ENCODE measurements around the gene APEX2. TPM values are rescaled to one million over a fixed set of nuclear protein-coding genes. Genes with fewer than 3 reads are reported as not detected.
"Not testable (repeated sequence)": the region's sequence is repeated elsewhere in the genome, so short reads cannot be mapped to it uniquely, and the experiment has no call there.

Gene APEX2
- total RNA-seq, 8 experiments from 2014 or later, result 2.8 to 24.8 (median 6.8) TPM

DNA sequence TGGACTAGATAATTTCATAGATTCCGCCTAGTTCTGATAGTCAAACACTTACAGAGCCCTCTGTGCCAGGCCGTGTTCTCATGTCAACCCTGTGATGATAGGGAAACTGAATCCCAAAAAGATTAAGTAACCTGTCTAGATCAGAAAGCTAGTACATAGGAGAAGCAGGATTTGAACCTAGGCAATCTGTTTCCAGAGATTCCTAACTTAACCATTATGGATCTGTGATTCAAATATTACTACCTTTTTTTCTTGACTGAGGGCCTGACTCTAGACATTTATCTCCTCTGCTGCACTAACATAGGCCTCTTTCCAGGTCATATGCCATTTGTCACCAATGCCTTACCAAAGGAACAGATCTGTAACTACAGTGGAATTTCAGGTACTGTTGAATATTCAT, 29.1 kb downstream of the APEX2 start:
- in situ Hi-C loops (cut with MboI; ENCODE audit: low pct_unique_long_range_greater_than_20kb in 2 of 9, low sequenced_read_pairs in 9 of 9, unreplicated experiment in 9 of 9), result no loop called here
- H3K4me3 ChIP-seq, result no peak overlapping the region
- 0 to 63% (median 20%) methylated on average over 1 to 2 of the region's 2 CpGs; no CpG with 5 or more reads in 7 of the 10 experiments for WGBS, 10 experiments
- no peaks in the 10 kb centered on the region for H3K4me1 ChIP-seq (replicated peaks in 1 of 2)
- H3K27ac ChIP-seq, result no peak overlapping the region
- no peak for ATAC-seq (replicated peaks in 6 of 8)

DNA sequence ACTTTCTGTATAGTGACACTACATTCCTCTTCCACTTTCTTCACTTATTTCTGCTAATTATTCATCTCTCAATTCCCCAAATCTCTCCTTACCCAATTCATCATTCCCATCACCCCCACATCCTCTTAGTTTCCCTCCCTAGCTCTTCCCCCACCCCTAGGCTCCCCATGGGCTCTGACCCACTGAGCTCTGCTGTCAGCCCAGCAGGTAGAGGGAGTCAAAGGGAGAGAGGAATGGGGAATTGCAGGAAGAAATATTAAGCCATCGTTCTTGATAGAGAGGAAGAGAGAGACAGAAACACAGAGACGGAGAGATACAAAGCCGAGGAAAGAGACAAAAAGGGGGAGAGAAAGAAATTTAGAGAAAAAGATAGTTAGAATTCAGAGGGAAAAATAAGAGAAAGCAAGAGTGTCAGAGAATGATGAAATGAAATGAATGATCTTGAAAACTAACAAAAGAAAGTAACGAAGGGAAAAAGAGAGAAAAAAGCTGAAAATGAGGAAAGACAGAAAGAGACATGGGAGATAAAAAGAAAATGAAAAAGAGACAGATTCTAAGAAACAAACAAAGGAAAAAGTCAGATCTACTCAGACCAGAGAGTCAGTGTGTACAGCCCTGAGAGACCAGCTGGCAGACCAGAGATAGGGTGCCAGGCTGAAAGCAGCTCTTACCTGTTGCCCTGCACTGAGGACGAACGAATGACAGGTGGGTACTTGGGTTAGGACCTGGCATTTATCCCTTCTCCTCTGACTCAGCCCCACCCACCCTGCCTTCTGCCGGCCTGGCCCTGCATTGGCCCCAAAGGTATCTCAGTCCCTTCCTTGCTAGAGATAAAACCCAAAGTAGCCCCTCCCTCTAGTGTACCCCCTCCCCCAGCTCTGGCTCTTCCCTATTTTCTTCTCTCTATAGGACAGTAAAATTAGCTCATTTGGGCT, 30.4 kb downstream of the APEX2 start, which contains the start of gene ALAS2:
TSS of gene ALAS2 (minus strand) at position 707 of the 935 bp plus-strand sequence. CDS start 4,977 bp downstream, outside the sequence.
- in situ Hi-C loops (cut with MboI; ENCODE audit: low pct_unique_long_range_greater_than_20kb in 2 of 9, low sequenced_read_pairs in 9 of 9, unreplicated experiment in 9 of 9), result no loop called here
- Histone ChIP-seq H3K4me1 (replicated peaks in 1 of 2) (no peaks in the 10 kb centered on the region), H3K4me3 (no peak within 1 kb of the TSS), H3K27ac (no peak within 1 kb of the TSS)
- no peak for ATAC-seq (replicated peaks in 6 of 8)
- 32 to 79% (median 48%) methylated on average over 4 to 6 of the region's 7 CpGs; no CpG with 5 or more reads in 4 of the 10 experiments for WGBS, 10 experiments

DNA sequence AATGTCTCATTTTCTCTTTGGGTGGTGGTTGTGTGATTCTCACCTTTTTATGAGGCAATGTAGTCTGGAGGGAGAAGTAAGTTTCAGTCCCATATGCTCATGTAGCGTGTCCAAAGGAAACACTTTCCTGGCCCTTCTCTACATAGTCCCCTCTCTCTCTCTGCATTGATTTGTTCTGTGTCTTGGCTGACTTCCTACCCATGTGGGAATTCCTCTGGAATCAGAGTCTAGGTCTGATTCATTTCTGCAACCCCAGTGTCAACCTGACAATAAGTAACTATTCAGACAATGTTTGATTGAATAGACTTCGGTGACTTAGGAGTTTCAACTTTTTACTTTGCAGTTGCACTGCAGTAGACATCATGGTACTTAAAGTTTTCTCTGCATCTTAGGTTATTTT, 33.3 kb downstream of the APEX2 start:
- ATAC-seq (replicated peaks in 6 of 8), result no peak
- in situ Hi-C loops (cut with MboI; ENCODE audit: low pct_unique_long_range_greater_than_20kb in 2 of 9, low sequenced_read_pairs in 9 of 9, unreplicated experiment in 9 of 9), result no loop called here
- 0 to 45% (median 44%) methylated on average over 1 to 2 of the region's 2 CpGs; no CpG with 5 or more reads in 7 of the 10 experiments for WGBS, 10 experiments
- Histone ChIP-seq H3K4me1 (replicated peaks in 1 of 2) (no peaks in the 10 kb centered on the region), H3K27ac (no peak overlapping the region), H3K4me3 (no peak overlapping the region)

DNA sequence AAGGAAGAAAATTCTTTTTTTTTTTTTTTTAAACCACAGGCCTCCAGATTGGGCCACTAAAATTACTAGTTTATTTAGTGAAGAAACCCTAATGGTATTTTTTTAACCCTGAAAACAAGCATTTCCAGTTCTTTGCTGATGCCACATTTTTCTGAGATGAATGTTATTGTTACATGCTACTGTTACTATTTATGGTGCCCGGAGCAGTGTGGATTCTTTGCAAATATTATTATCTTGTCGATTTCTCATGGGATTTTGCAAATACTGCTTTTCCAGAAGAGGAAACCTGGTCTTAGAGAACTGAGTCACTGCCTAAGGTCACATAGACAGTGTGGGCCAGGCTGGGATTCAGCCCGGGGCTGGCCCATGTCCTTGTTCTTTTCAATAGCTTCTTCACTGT, 39.3 kb downstream of the APEX2 start:
- H3K27ac ChIP-seq, result no peak overlapping the region
- no peak for ATAC-seq (replicated peaks in 6 of 8)
- no peak overlapping the region for H3K4me3 ChIP-seq
- in situ Hi-C loops (cut with MboI; ENCODE audit: low pct_unique_long_range_greater_than_20kb in 2 of 9, low sequenced_read_pairs in 9 of 9, unreplicated experiment in 9 of 9), result no loop called here
- 0 to 87% (median 67%) methylated on average over 1 to 3 of the region's 3 CpGs; no CpG with 5 or more reads in 3 of the 10 experiments for WGBS, 10 experiments
- no peaks in the 10 kb centered on the region for H3K4me1 ChIP-seq (replicated peaks in 1 of 2)

DNA sequence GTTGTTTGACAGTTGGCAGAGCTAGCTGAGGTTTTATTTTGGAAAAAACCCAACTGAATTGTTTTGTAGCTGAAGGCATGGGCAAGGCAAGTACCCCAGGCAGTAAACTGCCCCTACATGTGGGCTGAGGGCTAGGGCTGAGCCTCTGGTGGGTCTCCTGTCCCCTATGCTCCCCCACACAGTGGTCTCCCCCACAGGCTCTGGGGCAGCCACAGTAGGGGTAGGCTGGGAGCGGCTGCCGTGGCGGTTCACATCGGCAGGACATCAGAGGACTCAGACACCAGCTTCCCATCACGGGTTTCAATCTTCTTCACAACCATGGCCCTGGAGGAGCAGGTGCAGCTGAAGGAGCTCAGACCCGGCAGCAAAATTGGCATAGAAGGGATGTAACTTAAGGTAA, 41.4 kb downstream of the APEX2 start:
- no peaks in the 10 kb centered on the region for H3K4me1 ChIP-seq (replicated peaks in 1 of 2)
- in situ Hi-C loops (cut with MboI; ENCODE audit: low pct_unique_long_range_greater_than_20kb in 2 of 9, low sequenced_read_pairs in 9 of 9, unreplicated experiment in 9 of 9), result no loop called here
- 75 to 88% (median 87%) methylated on average over 3 to 6 of the region's 6 CpGs; no CpG with 5 or more reads in 7 of the 10 experiments for WGBS, 10 experiments
- H3K27ac ChIP-seq, result no peak overlapping the region
- no peak for ATAC-seq (replicated peaks in 6 of 8)
- H3K4me3 ChIP-seq, result no peak overlapping the region

DNA sequence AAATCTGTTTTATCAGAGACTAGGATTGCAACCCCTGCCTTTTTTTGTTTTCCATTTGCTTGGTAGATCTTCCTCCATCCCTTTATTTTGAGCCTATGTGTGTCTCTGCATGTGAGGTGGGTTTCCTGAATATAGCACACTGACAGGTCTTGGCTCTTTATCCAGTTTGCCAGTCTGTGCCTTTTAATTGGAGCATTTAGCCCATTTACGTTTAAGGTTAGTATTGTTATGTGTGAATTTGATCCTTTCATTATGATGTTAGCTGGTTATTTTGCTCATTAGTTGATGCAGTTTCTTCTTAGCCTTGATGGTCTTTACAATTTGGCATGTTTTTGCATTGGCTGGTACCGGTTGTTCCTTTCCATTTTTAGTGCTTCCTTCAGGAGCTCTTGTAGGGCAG, 50.4 kb downstream of the APEX2 start:
- in situ Hi-C loops (cut with MboI; ENCODE audit: low pct_unique_long_range_greater_than_20kb in 2 of 9, low sequenced_read_pairs in 9 of 9, unreplicated experiment in 9 of 9); ATAC-seq (replicated peaks in 6 of 8): not testable (repeated sequence)
- WGBS, 10 experiments, result 100% methylated on average over 1 of the region's 2 CpGs; no CpG with 5 or more reads in 9 of the 10 experiments

DNA sequence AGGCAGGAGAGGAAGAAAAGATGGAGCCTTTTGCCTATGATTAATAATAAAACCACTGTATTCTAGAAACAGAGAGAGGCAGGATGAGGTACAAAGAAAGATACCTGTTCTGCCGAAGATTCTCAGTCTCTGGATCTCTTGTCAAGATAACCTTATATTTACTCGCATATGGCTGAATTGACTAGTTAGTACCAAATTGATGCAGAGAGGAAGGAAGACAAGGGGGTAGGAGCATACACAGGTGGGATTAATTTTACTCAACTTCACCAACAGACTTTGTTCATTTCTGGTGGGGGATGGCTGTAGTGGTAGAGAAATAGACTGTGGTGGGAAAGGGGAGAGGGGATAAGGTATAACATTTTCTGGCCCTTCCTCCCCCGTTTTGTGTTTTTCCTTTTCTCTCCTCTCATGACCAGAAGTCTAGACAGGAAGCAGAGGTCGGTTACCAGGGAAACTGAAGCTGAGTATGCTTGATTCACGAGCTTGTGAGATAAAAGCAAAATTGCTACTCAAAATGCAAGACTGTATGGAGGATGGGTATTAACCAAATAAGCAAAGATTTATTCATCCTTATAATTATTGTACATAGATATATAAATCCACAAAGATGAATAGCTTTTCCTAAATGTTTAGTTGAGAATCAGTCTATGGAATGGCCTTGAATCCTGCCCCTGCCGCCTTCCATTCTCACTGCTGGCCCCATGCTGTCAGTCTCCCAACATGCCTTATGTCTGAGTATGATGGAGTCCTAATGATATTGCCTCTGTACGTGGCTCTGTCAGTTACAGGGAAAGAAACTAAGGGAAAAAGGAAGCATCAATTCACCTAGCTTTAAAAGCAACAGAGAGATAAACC, 56.9 kb downstream of the APEX2 start:
- Histone ChIP-seq H3K27ac (no peak overlapping the region), H3K4me1 (replicated peaks in 1 of 2) (peaks cover 8 to 10% of the 10 kb centered on the region in 2 donors)
- in situ Hi-C loops (cut with MboI; ENCODE audit: low pct_unique_long_range_greater_than_20kb in 2 of 9, low sequenced_read_pairs in 9 of 9, unreplicated experiment in 9 of 9), result no loop called here

More for the DNA sequence above, 50.4 kb downstream of the APEX2 start:
- not testable (repeated sequence) for H3K27ac ChIP-seq; H3K4me1 ChIP-seq (replicated peaks in 1 of 2); H3K4me3 ChIP-seq

DNA sequence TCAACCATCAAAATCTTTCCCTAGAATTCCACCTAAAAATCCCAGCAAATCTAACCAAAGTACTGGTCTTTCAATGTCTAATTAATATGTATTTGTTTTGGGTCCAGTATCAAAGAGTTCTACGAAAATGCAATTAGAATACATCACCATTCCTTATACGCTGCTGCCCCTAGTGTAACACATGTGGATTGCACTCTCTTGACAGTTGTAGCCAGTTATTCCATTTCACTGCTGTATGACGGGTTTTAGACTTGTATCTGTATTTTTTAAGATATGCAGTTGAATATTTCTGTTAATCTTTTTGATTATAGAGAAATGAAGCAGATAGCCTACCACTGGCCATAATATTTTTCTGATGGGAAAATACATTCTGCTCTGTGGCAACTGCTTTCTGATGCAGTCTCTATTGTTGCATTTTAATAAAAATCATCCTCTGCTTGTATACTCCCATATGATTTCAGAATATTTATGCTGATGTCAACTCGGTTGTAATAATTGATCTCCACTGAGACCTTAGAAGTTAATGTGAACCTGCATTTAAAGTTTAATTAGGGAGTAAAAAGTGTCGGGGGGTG, 57.6 kb downstream of the APEX2 start:
- peak overlapping the region in 1 of 5 donors; percentile 14 for H3K4me3 ChIP-seq
- no peak overlapping the region for H3K27ac ChIP-seq
- WGBS, 10 experiments, result 0 to 100% (median 22%) methylated on average over 1 to 5 of the region's 5 CpGs; no CpG with 5 or more reads in 3 of the 10 experiments

More for the DNA sequence above, 56.9 kb downstream of the APEX2 start:
- whole genome bisulfite sequencing, 10 experiments, result 0 to 50% (median 24%) methylated on average over 1 to 7 of the region's 7 CpGs; no CpG with 5 or more reads in 5 of the 10 experiments
- H3K4me3 ChIP-seq, result peak overlapping the region in 1 of 5 donors; percentile 14
- peak in 5 of 8 experiments; percentile 63 to 84 (median 68) for ATAC-seq (replicated peaks in 6 of 8)

More for the DNA sequence above, 57.6 kb downstream of the APEX2 start:
- peaks cover 8 to 10% of the 10 kb centered on the region in 2 donors for H3K4me1 ChIP-seq (replicated peaks in 1 of 2)
- peak; percentile 42 to 81 (median 66) for ATAC-seq (replicated peaks in 6 of 8)
- in situ Hi-C loops (cut with MboI; ENCODE audit: low pct_unique_long_range_greater_than_20kb in 2 of 9, low sequenced_read_pairs in 9 of 9, unreplicated experiment in 9 of 9), result no loop called here

Other genes with a start within 250 kb of the APEX2 start
- under 1 TPM in 5 of 8 experiments, not detected in 3; under 0.01 to 0.41 (median 0.14) TPM for gene ITIH6, start 202.1 kb upstream of the APEX2 start, total RNA-seq
- 100 to 1,000 TPM; 119 to 407 (median 218) TPM for gene MAGED2, start 192.6 kb upstream of the APEX2 start, total RNA-seq
- gene TRO, start 79.5 kb upstream of the APEX2 start, total RNA-seq, result 100 to 1,000 TPM in 2 of 8 experiments, 10 to 100 TPM in 5, 1 to 10 TPM in 1; 3.7 to 152 (median 82.8) TPM
- under 1 TPM in 7 of 8 experiments, not detected in 1; 0.21 to 0.69 (median 0.31) TPM for gene PFKFB1, start 6.2 kb upstream of the APEX2 start, total RNA-seq
- gene ALAS2, start 30.6 kb downstream of the APEX2 start, total RNA-seq, result under 1 TPM in 1 of 8 experiments, not detected in 7; 0.09 TPM
- 10 to 100 TPM in 1 of 8 experiments, 1 to 10 TPM in 2, under 1 TPM in 2, not detected in 3; 0.85 to 27.6 (median 3.1) TPM for gene PAGE2B, start 74.7 kb downstream of the APEX2 start, total RNA-seq
- gene PAGE2, start 88.7 kb downstream of the APEX2 start, total RNA-seq, result 1 to 10 TPM in 1 of 8 experiments, not detected in 7; 4.3 TPM
- gene PAGE5, start 220.0 kb downstream of the APEX2 start, total RNA-seq, result under 1 TPM in 1 of 8 experiments, not detected in 7; 0.38 TPM